NCI-H774 (cell line): ENCODE measurements around the gene OXA1L.
"Not testable (repeated sequence)": the region's sequence is repeated elsewhere in the genome, so short reads cannot be mapped to it uniquely, and the experiment has no call there.

Experiments
- DNase-seq: peaks from one replicate; lab custom pipeline; 2025; lab: John Stamatoyannopoulos, UW

The OXA1L gene

DNA sequence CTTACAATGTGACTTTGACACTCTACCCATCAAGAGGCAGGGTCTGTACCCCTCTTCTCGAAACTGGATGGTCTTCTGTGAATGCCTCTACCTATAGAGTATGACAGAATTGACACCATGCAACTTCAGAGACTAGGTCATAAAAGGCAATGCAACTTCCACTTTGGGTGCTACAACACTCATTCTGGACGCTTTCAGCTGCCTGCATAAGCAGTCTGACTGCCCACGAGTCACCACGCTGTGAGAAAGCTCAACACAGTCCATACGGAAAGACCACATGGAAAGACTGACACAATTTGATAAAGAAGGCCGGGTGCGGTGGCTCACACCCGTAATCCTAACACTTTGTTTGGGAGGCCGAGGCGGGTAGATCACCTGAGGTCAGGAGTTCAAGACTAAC, 33.9 kb downstream of the OXA1L start:
- DNase-seq = no peak

DNA sequence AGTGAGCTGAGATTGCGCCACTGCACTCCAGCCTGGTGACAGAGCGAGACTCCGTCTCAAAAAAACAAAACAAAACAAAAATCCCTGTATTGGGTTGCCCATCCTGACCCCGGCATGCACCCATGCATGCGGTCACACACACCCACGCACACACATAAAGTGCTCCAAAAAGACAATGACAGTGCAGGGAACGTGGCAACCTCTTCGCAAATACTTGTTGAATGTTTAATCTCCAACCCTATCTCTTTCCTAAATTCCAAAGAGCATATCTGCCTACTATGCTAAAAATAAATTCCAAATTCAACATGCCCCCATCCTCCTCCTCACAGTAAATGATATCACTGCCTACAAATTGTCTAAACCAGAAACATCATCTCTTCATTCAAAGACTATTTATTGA, 35.2 kb downstream of the OXA1L start:
- DNase-seq = no peak

DNA sequence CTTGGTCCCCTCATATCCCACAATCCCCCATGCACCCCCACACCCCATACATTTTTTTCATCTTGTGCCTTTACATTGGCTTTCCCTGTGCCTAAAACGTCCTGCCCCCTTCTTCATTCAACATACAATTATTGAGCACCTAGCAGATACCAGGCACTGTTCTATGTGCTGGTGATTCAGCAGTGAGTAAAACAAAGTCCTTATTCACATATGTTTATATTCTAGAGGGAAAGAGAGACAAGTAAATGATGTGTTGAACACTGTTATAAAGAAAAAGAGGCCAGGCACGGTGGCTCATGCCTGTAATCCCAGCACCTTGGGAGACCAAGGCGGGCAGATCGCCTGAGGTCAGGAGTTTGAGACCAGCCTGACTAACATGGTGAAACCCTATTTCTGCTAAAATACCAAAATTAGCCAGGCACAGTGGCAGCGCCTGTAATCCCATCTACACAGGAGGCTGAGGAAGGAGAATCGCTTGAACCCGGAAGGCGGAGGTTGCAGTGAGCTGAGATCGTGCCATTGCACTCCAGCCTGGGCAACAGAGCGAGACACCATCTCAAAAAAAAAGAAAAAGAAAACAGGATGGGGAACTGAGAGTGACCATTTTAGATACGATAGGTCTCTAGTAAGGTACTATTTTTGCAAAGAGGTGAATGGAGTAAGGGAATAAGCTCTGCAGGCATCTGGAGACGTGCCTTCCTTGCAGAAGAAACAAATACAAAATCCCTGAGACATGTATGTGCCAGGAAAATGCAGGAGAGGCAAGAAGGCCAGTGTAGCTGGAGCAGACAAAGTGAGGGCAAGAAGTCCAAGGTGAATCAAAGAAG, 36.6 kb downstream of the OXA1L start:
- DNase-seq = no peak

DNA sequence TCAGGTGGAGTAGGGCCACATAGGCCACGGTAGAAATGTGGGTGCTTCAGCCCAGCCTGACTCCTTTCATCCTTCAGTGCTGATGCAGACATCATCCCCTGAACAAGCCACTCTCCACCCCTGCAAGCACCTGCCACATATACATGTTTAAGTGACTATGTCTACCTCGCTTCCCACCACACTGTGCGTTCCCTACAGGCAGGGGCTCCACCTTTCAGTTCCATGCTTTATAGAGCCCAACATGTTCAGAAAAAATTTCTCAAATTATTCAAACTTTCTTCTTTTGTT, 37.1 kb downstream of the OXA1L start:
- no peak for DNase-seq

DNA sequence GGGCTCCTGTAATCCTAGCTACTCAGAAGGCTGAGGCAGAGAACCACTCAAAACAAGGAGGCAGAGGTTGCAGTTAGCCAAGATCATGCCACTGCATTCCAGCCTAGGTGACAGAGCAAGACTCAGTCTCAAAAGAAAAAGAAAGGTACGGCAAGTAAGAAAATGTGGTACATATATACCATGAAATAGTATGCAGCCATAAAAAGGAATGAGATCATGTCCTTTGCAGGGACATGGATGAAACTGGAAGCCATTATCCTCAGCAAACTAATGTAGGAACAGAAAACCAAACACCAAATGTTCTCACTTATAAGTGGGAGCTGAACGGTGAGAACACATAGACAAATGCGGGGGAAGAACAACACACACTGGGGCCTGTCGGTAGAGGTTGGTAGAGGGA, 38.7 kb downstream of the OXA1L start:
- not testable (repeated sequence) for DNase-seq

DNA sequence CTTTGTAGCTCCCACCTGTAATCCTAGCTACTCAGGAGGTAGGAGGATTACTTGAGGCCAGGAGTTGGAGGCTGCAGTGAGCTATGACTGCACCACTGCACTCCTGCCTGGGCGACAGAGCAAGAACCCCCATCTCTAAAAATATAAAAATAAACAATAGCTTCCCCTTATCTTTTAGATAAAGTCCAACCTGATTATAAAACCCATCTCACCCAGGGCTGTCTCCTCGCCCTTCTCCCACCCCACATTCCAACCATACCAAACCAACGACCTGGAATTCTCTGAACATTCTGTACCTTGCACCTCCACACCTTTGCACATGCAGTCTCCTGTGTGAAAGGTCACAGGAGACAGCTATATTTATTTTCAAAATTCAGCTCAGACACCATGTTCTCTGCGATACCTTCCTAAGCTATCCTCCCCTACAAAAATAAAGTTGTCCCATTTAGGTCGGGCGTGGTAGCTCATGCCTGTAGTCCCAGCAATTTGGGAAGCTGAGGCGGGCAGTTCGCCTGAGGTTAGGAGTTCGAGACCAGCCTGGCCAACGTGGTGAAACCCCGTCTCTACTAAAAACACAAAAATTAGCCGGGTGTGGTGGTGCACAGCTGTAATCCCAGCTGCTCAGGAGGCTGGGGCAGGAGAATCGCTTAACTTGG, 41.1 kb downstream of the OXA1L start:
- DNase-seq = no peak

DNA sequence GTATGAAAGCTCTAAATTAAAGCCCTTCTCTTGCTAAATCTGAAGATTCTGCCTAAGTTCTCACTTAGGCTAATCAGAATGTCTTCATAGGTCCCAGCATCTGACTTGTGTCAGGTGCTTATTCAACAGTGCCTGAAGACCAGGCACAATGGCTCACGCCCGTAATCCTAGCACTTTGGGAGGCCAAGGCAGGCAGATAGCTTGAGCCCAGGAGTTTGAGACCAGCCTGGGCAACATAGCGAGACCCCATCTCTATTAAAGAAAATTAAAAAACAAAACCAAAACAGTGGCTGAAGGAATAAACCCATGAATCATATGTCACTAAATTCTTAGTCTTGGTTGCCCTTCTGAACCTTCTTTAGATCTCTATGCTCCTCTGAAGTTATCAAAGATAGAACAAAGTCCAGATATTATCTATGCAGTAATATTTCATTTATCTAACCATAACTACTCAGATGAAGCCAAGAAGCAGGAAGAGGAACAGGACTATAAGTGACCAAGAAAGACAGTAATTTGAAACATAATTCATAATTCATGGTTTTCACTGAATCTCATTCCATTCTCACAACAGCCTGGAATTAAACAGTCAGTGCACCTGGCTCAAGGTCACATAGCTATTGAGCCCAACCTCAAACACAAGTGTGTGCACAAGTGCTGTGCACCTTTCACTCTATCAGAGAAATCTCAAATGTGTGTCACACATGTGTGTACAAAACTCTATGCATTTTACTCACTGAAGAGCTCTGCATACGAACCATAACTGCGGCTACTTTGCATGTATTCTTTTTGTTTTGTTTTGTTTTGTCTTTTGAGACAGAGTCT, 42.1 kb downstream of the OXA1L start:
- DNase-seq = no peak

DNA sequence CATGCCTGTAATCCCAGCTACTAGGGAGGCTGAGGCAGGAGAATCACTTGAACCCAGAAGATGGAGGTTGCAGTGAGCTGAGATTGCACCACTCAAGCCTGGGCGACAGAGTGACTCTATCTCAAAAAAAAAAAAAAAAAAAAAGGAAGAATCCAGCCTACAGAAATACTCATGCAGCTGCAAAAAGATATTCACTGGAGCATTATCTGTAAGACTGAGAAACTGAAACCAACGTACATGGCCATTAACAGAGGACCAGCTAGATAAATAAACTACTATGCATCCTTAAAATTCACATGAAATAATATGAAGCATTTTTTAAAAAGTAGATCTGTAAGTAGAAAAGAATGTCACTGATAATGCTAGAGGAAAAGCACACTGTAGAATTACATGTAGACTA, 45.2 kb downstream of the OXA1L start:
- no peak for DNase-seq

DNA sequence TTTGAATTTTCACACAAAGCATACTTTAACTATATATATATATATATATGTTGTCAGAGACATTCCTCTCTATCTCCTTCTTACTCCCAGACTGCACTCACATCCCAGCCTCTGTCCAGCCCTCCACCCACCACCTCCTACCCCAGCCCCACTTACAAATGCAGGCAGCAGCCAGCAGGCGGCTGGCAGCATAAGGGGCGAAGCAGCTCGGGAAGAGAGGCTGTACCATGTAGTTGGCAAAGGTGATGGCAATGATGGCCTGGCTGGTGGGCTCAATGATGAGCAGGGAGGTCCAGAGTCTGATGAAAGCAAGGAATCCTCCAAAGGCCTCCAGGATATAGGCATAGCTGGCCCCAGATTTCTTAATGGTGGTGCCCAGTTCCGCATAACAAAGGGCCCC, 46.3 kb downstream of the OXA1L start:
- DNase-seq = no peak

DNA sequence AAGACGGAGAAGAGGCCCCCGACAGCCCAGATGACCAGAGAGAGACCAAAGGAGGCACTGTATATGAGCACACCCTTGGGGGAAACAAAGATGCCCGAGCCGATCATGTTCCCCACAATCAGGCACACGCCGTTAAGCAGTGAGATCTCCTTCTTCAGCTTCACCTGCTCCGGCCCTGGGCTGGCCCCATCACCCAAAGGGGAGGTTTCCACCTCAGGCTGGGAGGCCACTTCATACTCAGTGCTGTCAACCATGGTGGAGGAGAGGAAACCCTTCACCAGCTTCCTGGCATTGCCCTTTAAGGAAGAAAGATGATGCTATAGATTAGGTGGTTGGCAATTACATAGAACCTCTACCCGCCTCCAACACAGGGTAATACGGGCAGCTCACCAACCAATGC, 46.7 kb downstream of the OXA1L start:
- no peak for DNase-seq

DNA sequence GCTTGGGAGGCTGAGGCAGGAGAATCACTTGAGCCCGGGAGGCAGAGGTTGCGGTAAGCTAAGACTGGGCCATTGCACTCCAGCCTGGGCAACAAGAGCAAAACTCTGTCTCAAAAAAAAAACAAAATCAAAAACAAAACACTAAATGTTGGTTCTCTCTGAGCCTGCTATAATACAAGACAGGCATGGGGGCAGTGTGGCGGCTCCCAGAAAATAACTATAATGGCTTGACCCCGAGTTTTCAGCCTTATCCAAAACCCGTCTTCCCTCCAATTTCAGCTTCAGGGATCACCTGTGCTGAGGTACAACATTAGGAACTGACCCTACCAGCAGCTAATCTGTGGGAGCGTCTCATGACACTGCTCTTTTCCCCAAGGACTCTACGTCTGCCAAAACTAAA, 47.9 kb downstream of the OXA1L start:
- no peak for DNase-seq

DNA sequence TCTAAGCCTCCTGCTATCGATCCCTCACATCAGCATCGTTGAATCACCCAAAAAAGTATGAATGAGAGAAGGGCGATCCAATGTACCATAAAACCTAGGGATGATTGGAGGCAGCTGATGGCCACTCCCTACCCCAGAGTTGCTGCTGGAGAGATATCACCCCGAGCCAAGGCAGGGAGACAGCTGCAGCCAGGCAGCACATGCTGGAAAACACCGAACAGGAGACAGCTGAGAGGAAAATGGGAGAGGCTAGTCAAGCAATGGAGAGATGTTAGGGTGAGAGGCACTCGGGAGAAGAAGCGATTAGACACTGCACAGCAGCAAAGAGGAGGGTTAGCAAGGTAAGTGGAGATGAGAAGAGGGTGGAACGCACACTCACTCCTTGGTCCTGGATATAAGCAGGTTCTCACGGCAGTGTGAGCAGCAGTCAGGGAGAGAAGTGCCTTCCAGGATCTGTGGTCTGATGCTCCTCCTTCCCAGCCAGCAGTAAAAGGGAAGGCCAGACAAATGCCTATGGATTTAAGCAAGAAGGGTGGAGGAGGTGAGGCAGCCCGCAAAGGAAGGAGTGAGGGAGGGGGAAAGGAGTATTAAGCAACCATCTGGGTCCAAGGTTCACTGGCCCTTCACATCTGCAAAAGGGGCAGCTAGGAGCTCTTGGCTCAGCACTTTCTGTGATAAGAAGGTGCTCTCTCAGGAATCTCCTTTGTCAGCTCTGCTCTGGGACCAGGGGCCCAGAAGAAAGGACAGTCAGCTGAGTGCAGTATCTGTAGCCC, 48.6 kb downstream of the OXA1L start, which contains the start of gene SLC7A7:
SLC7A7 (minus strand) TSS at position 495 of the 773 bp plus-strand sequence. CDS start 2,037 bp downstream, outside the sequence.
- no peak for DNase-seq

DNA sequence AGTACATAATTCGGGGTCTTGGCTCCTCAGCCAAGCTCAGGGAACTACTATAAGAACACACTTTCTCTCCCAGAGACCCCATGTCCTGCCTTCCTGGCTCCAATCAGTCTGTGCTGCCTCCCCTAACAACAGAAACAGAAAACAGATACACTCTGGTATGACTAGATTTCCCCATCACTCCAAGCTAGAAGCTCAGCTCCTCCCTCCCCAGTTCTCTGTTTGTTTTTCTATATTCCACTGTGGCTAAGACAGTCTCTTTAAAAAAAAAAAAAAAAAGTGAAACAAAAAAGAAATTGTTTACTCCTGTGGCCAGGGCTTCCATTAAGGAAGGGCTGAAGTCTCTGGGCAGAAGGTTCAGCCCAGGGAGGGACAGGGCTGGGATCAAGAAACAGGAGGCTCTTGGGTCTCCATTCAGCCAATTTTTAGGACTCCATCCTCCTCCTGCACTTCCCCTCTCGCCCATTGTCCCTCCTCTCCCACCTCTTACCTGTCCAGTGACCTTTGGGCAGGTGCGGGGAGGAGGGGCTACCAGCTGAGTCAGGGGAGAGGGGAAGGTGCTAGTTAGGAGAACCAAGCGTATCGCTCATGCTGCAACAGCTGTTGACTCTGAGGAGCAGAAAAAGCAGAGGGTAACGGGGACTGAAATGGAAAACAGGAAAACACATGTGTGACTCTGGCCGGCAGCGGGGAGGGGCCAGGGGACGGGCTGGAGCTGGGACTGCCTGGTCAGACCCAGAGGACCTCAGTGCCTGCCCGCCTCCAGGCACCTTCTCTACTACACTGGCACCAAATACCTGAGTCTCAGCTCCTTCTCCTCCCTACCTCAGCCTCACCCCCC, 52.9 kb downstream of the OXA1L start:
- no peak for DNase-seq

DNA sequence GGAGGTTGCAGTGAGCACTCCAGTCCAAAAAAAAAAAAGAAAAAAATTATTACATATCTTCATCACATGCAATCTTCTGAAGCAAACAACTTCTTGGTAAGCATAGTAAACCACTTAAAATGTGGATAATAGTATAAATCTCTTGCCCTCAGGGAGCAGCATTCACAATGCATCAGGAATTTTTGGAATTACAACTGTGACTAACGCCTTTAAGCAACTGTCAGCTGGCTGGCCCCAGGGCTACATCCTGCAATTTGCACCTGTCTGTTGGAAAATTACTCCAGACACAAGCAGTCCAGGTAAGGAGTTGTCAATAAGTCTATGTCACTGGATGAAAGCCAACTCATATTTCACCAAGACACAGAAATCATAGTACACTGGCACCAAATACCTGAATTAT, 54.2 kb downstream of the OXA1L start:
- no peak for DNase-seq

DNA sequence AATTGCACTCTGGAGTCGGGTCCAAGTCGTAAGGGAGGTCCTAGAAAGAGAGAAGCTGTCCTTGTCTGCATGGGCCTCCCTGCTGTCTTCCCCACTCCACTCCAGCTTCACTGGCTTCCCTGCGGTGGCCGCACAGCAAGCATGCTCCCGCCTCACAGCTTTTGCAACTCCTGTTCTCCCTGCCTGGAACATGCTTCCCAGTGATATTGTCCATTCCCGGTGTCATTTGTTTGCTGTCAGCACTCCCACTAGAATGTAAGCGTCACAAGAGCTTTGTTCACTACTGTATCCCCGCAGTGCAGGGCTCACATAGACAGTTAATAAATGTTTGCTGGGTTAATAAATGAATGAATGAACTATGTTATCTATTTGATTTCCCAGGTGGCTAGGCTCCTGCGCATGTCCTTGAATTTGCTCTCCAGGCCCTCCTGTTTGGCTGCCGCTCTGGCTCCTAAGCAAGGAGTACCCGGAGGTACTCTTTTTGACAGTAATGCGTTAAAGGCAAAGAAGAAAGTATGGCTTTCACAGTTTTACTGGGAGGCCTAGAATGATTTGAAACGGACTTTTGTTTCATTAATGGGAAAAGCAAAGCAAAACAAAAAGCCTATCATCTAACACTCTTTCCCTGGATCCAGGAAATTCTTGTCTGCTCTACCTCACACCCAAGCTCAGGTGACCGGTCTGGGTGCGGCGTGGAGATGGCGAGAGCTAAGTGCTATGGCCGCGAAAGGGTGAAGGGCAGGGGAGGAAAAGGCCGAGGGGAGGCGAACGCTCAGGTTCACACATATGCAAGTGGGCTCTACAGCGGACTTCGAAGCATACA, 54.9 kb downstream of the OXA1L start:
- no peak for DNase-seq

DNA sequence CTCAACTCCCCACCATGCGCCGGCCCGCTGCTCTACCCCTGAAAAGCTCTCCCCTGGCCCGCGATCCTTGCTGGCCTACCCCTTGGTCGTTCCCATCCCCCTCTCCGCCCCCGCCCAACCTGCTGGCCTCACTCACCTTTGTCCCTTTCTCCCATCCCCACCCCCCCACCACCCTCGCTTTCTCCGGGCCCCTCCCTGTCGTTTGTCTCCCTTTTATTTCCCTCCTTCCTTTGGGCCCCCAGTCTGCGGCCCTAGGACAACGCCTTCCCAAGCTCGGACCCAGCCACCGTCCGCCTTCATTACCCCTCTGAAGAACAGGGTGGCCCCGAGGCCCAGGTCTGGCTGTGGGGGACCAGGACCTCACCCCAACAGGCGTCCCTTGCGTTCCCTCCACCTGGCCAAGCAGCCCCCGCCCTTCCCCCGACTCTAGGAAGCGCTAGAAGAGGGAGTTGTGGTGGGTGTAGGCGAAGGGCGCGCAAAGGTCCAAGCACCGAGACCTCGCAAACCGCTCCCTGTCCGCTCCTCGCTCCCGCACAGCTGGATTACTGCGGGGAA, 55.6 kb downstream of the OXA1L start:
- DNase-seq = no peak
